H9 (cell line): ENCODE measurements around the gene POLR1C. TPM values are rescaled to one million over a fixed set of nuclear protein-coding genes. Genes with fewer than 3 reads are reported as not detected.
"Not testable (repeated sequence)": the region's sequence is repeated elsewhere in the genome, so short reads cannot be mapped to it uniquely, and the experiment has no call there.

Experiments
- DNase-seq: peaks from one replicate; pipeline ENCODE4 v3.0.0-alpha.2; 2017
- H2AFZ ChIP-seq: one replicate; pipeline ENCODE4 v1.6.1; 2013; ENCODE audit warnings: mild to moderate bottlenecking, low read length, control low read depth, moderate library complexity
- H2AK5ac ChIP-seq: 2 replicates; pipeline ENCODE4 v1.6.1; 2013; ENCODE audit warnings: low read length, control low read depth, mixed read lengths; ENCODE audit not compliant: insufficient read length
- H2BK120ac ChIP-seq: one replicate; pipeline ENCODE4 v1.6.1; 2013; ENCODE audit warnings: low read depth, mild to moderate bottlenecking, low read length, control low read depth, inconsistent platforms; ENCODE audit not compliant: poor library complexity, severe bottlenecking
- H2BK12ac ChIP-seq: 2 replicates; pipeline ENCODE4 v1.6.1; 2013; ENCODE audit warnings: low read length, control low read depth, mixed read lengths, low read depth; ENCODE audit not compliant: insufficient read length
- H2BK15ac ChIP-seq: 2 replicates; pipeline ENCODE4 v1.6.1; 2013; ENCODE audit warnings: low read depth, low read length, control low read depth
- H2BK20ac ChIP-seq: one replicate; pipeline ENCODE4 v1.6.1; 2013; ENCODE audit warnings: low read depth, mild to moderate bottlenecking, low read length, control low read depth, inconsistent platforms; ENCODE audit not compliant: poor library complexity, severe bottlenecking
- H2BK5ac ChIP-seq: 2 replicates; pipeline ENCODE4 v1.6.1; 2013; ENCODE audit warnings: low read length, control low read depth, mixed read lengths; ENCODE audit not compliant: insufficient read length
- H3K14ac ChIP-seq: 2 replicates; pipeline ENCODE4 v1.6.1; 2013; ENCODE audit warnings: low read length, control low read depth; ENCODE audit not compliant: insufficient read depth
- H3K18ac ChIP-seq: 2 replicates; pipeline ENCODE4 v1.6.1; 2013; ENCODE audit warnings: low read depth, mild to moderate bottlenecking, mixed read lengths, low read length, control low read depth; ENCODE audit not compliant: insufficient read length
- H3K23ac ChIP-seq: 2 replicates; pipeline ENCODE4 v1.6.1; 2013; ENCODE audit warnings: low read length, control low read depth, mixed read lengths, low read depth; ENCODE audit not compliant: insufficient read length
- H3K23me2 ChIP-seq: 2 replicates; pipeline ENCODE4 v1.6.1; 2013; ENCODE audit warnings: low read depth, mild to moderate bottlenecking, mixed read lengths, low read length, control low read depth; ENCODE audit not compliant: insufficient read length, poor library complexity, severe bottlenecking
- H3K27ac ChIP-seq: 2 replicates; pipeline ENCODE4 v1.5.1; 2013; ENCODE audit warnings: low read length, control low read depth, mixed read lengths, low read depth; ENCODE audit not compliant: insufficient read length
- H3K27me3 ChIP-seq: 2 replicates; pipeline ENCODE4 v1.6.1; 2013; ENCODE audit warnings: low read length, control low read depth, inconsistent platforms; ENCODE audit not compliant: insufficient read depth
- H3K4ac ChIP-seq: 2 replicates; pipeline ENCODE4 v1.6.1; 2013; ENCODE audit warnings: low read depth, mild to moderate bottlenecking, control low read depth, inconsistent platforms, low read length, moderate library complexity
- H3K4me1 ChIP-seq: 2 replicates; pipeline ENCODE4 v1.6.1; 2013; ENCODE audit warnings: low read length, control low read depth, inconsistent platforms; ENCODE audit not compliant: insufficient read depth
- H3K4me2 ChIP-seq: 2 replicates; pipeline ENCODE4 v1.6.1; 2013; ENCODE audit warnings: low read length, control low read depth, mixed read lengths; ENCODE audit not compliant: insufficient read length, insufficient read depth
- H3K56ac ChIP-seq: 2 replicates; pipeline ENCODE4 v1.6.1; 2013; ENCODE audit warnings: low read depth, mild to moderate bottlenecking, mixed read lengths, low read length, control low read depth; ENCODE audit not compliant: insufficient read length
- H3K79me1 ChIP-seq: 2 replicates; pipeline ENCODE4 v1.6.1; 2013; ENCODE audit warnings: low read depth, mild to moderate bottlenecking, moderate library complexity, low read length, control low read depth, inconsistent platforms; ENCODE audit not compliant: insufficient read depth, poor library complexity, severe bottlenecking
- H3K79me2 ChIP-seq: 2 replicates; pipeline ENCODE4 v1.6.1; 2013; ENCODE audit warnings: low read length, control low read depth, inconsistent platforms; ENCODE audit not compliant: insufficient read depth
- H3K9ac ChIP-seq: 2 replicates; pipeline ENCODE4 v1.6.1; 2013; ENCODE audit warnings: low read length, control low read depth, mixed read lengths; ENCODE audit not compliant: insufficient read length; ENCODE audit errors: extremely low read depth
- H3K9me3 ChIP-seq: one replicate; pipeline ENCODE4 v1.6.1; 2013; ENCODE audit warnings: low read depth, low read length, inconsistent platforms; ENCODE audit not compliant: control insufficient read depth
- H3T11ph ChIP-seq: one replicate; pipeline ENCODE4 v1.6.1; 2013; ENCODE audit warnings: mild to moderate bottlenecking, low read length, control low read depth, inconsistent platforms
- H4K20me1 ChIP-seq: one replicate; pipeline ENCODE4 v1.6.1; 2013; ENCODE audit not compliant: control insufficient read depth, insufficient read length, insufficient read depth
- H4K5ac ChIP-seq: 2 replicates; pipeline ENCODE4 v1.6.1; 2013; ENCODE audit warnings: low read depth, mild to moderate bottlenecking, mixed read lengths, low read length, control low read depth; ENCODE audit not compliant: insufficient read length
- H4K8ac ChIP-seq: replicated peaks from 2 replicates; pipeline ENCODE4 v1.6.1; 2013; ENCODE audit warnings: low read length, control low read depth, mixed read lengths, low read depth; ENCODE audit not compliant: insufficient read length
- H4K91ac ChIP-seq: 2 replicates; pipeline ENCODE4 v1.6.1; 2013; ENCODE audit warnings: low read depth, mild to moderate bottlenecking, moderate library complexity, mixed read lengths, low read length, control low read depth; ENCODE audit not compliant: insufficient read length
- H3K27ac Mint-ChIP-seq, 3 experiments: 2 replicates in 2 of 3; 3 replicates in 1 of 3; pipeline ENCODE4 v1.8.0; 2020 to 2021; ENCODE audit warnings: mixed read lengths in 3 of 3, mild to moderate bottlenecking in 1 of 3, moderate library complexity in 1 of 3
- H3K27me3 Mint-ChIP-seq: 2 replicates; pipeline ENCODE4 v1.8.0; 2021; ENCODE audit warnings: low read depth, mild to moderate bottlenecking, moderate library complexity, mixed read lengths
- H3K36me3 Mint-ChIP-seq, 3 experiments: 2 replicates in 2 of 3; 3 replicates in 1 of 3; pipeline ENCODE4 v1.8.0; 2020 to 2021; ENCODE audit warnings: low read depth in 3 of 3, mixed read lengths in 3 of 3; ENCODE audit not compliant: insufficient read depth in 1 of 3
- H3K4me1 Mint-ChIP-seq, 2 experiments: 2 replicates each; pipeline ENCODE4 v1.8.0; 2020; ENCODE audit warnings: mixed read lengths in 2 of 2
- H3K4me3 Mint-ChIP-seq, 2 experiments: 2 replicates in 1 of 2; 3 replicates in 1 of 2; pipeline ENCODE4 v1.8.0; 2020 to 2021; ENCODE audit warnings: mild to moderate bottlenecking in 2 of 2, mixed read lengths in 2 of 2, moderate library complexity in 1 of 2
- H3K9me3 Mint-ChIP-seq, 2 experiments: 2 replicates in 1 of 2; 3 replicates in 1 of 2; pipeline ENCODE4 v1.8.0; 2020; ENCODE audit warnings: mild to moderate bottlenecking in 2 of 2, mixed read lengths in 2 of 2, moderate library complexity in 1 of 2
- WGBS: extraction: QIAGEN DNeasy Blood & Tissue Kit; methylation state at CpG from one replicate; pipeline ENCODE4 v1.1.7; 2013; ENCODE audit warnings: missing lambda C conversion rate, low lambda C conversion rate, mixed read lengths; ENCODE audit not compliant: insufficient read length; ENCODE audit errors: extremely low coverage; 5-methylcytosine and 5-hydroxymethylcytosine counted together
- total RNA-seq: library from RNA; stranded (reverse); gene quantifications from 2 replicates; pipeline ENCODE4 v1.2.1, GENCODE V29; 2021
- TF ChIP-seq, protein P1 (sequence below): fragments of 200-600 bp; sonication (generic); conservative IDR thresholded peaks from 3 replicates; pipeline ENCODE4 v1.8.0; 2021; ENCODE audit warnings: antibody characterized with exemption, mild to moderate bottlenecking

Gene POLR1C
- total RNA-seq, 1 experiment from 2014 or later, result 75.8 TPM

DNA sequence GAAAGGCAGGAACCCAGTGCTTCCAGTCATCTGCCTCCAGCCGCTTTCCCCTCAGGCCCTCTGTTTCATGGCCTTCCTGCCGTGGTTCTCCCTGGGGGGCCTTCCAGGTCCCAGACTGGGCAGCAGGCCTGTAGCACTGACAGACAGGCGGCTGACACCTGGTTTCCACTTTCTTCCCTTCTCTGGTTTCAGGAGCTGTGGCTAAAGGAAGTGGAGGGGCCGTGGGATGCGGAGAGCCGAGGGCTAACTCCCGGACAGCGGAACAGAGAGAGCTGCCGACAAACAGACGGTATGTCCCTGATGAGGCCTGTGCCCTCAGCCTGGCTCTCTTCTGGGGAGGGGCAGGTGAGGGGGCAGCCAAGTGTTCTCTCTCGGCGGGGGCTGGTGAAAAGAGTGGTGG lies 19.2 kb upstream of the POLR1C start:
- Histone ChIP-seq H3K4me1 (peaks cover 3% of the 10 kb centered on the region; the same call in 1 of the 2 replicates), H2BK15ac (no peak overlapping the region), H4K8ac (no peak overlapping the region), H2AK5ac (no peak overlapping the region), H3K27me3 (no peaks in the 10 kb centered on the region), H3K9me3 (no peaks in the 10 kb centered on the region), H2BK20ac (no peak overlapping the region), H3K56ac (no peak overlapping the region), H2BK12ac (no peak overlapping the region), H3K79me2 (no peaks in the 10 kb centered on the region; the same call in 1 of the 2 replicates), H3K4me2 (no peak overlapping the region), H4K5ac (no peak overlapping the region), H2BK120ac (no peak overlapping the region), H4K20me1 (peaks cover 2% of the 10 kb centered on the region), H3K18ac (no peak overlapping the region), H3K14ac (no peak overlapping the region), H3K23ac (no peak overlapping the region), H3K23me2 (no peaks in the 10 kb centered on the region), H3T11ph (no peak overlapping the region), H3K4ac (no peak overlapping the region), H2AFZ (no peak overlapping the region), H3K9ac (no peak overlapping the region), H3K27ac (no peak overlapping the region), H4K91ac (no peak overlapping the region), H3K79me1 (peaks cover 2% of the 10 kb centered on the region), H2BK5ac (no peak overlapping the region)
- Mint-ChIP-seq H3K27ac (peak overlapping the region in 1 of 3 experiments; percentile 93; a peak in 1 of 7 replicates), H3K4me3 (no peak overlapping the region), H3K4me1 (peaks cover 21% of the 10 kb centered on the region in 2 experiments), H3K36me3 (peaks cover 19 to 50% (median 48%) of the 10 kb centered on the region in 3 experiments), H3K27me3 (no peaks in the 10 kb centered on the region), H3K9me3 (no peaks in the 10 kb centered on the region)
- TF ChIP-seq, protein P1, sequence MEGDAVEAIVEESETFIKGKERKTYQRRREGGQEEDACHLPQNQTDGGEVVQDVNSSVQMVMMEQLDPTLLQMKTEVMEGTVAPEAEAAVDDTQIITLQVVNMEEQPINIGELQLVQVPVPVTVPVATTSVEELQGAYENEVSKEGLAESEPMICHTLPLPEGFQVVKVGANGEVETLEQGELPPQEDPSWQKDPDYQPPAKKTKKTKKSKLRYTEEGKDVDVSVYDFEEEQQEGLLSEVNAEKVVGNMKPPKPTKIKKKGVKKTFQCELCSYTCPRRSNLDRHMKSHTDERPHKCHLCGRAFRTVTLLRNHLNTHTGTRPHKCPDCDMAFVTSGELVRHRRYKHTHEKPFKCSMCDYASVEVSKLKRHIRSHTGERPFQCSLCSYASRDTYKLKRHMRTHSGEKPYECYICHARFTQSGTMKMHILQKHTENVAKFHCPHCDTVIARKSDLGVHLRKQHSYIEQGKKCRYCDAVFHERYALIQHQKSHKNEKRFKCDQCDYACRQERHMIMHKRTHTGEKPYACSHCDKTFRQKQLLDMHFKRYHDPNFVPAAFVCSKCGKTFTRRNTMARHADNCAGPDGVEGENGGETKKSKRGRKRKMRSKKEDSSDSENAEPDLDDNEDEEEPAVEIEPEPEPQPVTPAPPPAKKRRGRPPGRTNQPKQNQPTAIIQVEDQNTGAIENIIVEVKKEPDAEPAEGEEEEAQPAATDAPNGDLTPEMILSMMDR, result no peak
- no CpG with 5 or more reads among the region's 12 CpGs for WGBS
- no peak for DNase-seq

DNA sequence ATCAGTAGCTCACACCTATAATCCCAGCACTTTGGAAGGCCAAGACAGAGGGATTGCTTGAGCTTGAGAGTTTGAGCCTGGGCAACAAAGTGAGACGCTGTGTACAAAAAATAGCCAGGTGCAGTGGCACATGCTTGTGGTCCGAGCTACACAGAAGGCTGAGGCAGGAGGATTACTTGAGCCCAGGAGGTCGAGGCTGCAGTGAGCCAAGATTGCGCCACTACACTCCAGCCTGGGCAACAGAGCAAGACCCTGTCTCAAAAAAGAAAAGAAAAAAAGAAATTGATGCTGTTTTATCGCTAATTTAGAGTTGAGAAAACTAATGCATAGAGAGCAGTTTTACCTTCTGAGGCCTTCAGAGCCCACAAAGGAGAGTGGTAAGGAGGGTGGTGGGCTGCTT lies 18.6 kb upstream of the POLR1C start:
- not testable (repeated sequence) for H4K5ac ChIP-seq, H3K79me1 ChIP-seq, H3K9me3 Mint-ChIP-seq, H3T11ph ChIP-seq, H2AK5ac ChIP-seq, H2BK120ac ChIP-seq, H3K4me1 ChIP-seq, H3K79me2 ChIP-seq, H4K20me1 ChIP-seq, H2BK20ac ChIP-seq, H3K27me3 ChIP-seq, DNase-seq, H3K56ac ChIP-seq, H2BK15ac ChIP-seq, H2AFZ ChIP-seq, H3K9ac ChIP-seq, H3K27ac Mint-ChIP-seq, H3K27me3 Mint-ChIP-seq, H3K4ac ChIP-seq, H2BK12ac ChIP-seq, H3K9me3 ChIP-seq, H3K23me2 ChIP-seq, H4K91ac ChIP-seq, H4K8ac ChIP-seq, H3K18ac ChIP-seq, H3K4me2 ChIP-seq, H3K23ac ChIP-seq, H3K27ac ChIP-seq, H2BK5ac ChIP-seq, H3K14ac ChIP-seq, H3K4me3 Mint-ChIP-seq
- no CpG with 5 or more reads among the region's 5 CpGs for WGBS
- H3K4me1 Mint-ChIP-seq, result peaks cover 15% of the 10 kb centered on the region in 2 experiments
- peaks cover 21 to 56% (median 54%) of the 10 kb centered on the region in 3 experiments for H3K36me3 Mint-ChIP-seq
